HG03575 (cell line): ENCODE results near the gene PHACTR3.

ENCODE experiments used
- ATAC-seq: cut with Tn5 transposase; IDR thresholded peaks from one replicate; pipeline ENCODE4 v1.9.1; 2021; ENCODE audit not compliant: unreplicated experiment, insufficient number of reproducible peaks, low FRiP score; ENCODE audit errors: extremely low read depth

The PHACTR3 gene

DNA sequence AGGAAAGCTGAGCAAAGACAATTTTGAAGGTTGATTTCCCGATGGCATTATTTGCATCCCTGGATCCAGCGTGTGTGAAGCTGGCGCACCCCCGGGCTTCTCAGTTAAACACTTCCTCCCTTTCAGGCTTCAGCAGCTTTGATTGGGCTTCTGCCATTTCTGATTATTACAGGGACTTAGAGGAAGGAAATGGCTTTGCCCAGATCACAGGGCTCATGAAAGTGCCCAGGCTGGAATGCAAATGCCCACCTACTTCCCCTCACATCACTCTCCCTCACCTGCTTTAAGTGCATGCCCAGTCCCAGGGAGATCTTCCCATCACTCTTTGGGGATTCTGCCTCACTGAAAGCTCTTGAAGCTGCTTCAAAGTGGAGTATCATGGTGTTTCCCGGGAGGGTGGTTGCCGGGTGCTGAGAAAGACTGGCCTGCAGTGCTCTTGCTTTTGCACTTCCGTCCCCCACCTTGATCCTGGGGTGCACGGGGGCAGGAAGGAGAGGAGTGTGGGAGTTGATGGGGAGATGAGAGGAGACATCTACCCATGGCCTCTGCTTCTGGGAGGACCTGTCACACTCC, 28.3 kb downstream of the PHACTR3 start:
- ATAC-seq = no peak

DNA sequence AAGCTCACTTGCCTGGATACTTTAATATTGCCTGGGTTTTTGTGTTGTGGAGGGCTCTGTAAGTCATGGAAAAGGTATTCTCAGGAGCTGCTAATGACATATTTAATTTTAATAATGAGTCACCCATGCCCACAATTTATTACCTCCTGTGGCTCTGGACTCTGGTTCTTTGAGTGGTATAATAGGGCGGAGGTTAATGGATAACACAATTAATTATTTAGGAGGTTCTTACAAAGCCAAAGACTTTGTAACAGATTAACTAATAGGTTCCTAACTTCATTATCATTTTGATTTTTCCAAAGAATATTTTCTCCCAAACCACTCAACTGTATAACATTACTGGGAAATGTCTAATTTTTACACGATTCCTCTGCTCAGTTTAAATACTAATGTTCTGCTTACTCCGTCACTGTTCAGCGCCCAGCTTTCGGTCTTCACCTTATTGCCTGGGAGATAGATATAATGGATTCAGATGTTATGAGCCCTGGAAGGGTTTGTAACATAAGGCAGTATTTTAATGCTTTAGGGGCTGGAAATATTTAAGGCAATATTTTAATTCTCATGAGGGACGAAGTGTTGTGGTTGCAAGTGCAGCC, 29.4 kb downstream of the PHACTR3 start:
- no peak for ATAC-seq

DNA sequence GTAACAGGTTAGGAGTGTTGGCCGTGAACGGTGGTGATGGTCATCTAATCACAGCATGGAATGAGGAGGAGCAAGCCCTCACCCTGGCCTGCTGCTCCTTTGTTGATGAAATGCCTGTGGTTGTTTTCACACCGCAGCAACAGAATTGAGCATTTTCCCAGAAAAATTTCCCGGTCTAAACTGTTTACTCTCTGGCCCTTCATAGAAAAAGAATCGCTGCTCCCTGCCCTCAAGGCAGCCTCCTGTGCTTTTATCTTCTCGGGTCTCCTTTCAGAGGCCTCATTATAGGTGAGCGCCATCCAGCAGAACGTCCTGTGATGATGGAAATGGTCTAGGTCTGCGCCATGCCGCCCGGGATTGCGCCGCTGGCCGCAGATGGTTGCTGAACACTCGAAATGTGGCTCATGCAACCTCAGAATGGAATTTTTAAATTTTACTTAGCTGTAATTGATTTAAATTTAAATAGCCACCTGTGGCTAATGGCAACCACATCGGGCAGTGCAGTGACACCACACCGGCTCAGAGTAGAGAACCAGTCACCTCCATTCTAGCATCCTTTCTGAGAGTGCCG, 30.2 kb downstream of the PHACTR3 start:
- no peak for ATAC-seq

DNA sequence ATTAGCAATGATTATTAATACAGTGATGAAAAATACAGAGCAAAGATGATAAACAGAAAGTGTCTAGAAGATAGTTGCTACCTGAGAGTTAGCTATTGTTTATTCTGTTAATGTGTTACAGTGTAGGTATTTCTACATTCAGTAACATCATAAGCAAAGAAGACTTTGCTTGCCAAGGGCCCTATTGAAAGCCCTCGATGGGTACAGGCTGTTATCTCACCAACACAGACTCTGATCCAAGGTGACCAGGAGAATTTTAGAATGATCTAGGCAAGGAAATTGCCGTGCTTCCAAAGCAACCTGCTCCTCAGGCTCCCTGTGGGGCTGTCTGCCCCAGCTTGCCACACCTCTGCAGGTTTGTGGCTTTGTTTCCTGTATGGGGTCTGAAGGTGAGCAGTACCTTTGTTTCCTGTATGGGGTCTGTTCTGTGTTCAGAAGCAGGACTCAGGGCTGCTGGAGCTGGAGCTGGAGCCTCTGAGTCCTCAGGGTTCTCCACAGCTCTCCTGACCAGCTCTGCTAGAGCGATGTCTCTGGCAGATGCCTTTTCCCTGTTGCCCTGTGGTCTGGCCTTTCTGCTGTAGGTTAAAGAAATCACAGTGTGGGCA, 32.5 kb downstream of the PHACTR3 start:
- no peak for ATAC-seq

DNA sequence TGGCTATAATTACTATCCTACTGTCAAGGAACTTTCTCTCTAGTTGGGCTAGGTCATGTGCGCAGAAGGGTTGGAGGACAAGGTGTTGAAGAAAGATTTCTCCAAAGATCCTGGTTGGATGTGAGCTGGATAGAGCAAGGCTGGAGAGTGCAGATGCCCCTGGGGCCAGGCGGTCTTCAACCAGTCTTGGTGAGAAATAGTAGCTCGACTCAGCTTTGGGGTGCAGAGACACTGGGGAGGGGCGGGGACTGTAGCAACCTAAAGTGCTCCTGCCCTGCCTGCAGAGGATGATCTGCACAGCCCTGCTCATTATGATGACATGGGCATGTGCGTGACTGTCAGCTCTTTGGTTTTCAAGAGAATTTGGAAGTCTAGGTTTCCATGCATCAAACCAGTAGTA, 35.9 kb downstream of the PHACTR3 start:
- no peak for ATAC-seq

DNA sequence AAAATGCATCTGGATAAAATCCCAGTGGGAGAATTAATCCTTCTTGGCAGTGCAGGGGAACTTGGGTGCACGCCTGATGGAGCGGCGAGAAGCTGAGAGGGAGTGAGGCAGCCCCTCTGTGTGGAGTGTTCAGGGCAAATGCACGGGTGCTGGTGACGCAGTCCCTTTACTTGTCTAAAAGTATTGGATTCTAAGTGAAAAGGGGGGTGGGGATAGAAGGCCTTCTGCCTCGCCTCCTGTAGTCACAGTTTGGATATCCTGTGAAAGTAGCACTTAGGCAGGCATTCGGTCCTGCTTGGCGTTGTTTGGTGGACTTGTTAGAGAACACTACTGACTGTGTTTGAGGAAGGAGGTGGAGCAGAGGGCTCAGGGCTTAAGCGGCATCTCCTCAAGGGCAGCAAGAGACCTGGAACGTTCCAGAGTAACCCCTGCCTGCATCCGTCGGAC, 39.3 kb downstream of the PHACTR3 start:
- ATAC-seq = no peak

DNA sequence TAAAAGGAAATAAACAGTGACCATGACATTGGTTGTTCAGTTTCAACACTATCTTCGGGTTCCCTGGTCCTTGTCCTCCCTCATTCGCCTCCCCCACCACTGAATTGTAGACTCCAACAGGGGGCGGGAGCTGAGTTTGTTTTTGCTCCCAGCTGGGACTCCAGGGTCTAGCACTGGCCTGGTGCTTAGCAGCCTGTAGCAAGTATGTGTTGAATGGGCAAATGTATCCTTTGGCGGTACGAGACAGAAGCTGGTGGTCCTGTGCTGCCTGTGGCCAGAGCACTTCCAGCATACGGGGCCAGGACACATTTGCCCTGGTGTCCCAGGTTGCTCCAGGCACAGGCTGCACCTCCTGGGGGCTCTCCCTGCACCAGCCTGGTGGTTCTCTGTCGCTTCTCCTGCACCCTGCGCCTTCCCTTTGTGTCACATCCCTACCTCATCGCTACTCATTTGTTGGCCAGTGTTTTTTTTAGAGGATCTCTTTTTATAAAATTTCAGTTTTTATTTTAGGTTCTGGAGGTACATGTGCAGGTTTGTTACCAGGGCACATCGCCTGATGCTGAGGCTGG, 40.1 kb downstream of the PHACTR3 start:
- ATAC-seq = no peak

DNA sequence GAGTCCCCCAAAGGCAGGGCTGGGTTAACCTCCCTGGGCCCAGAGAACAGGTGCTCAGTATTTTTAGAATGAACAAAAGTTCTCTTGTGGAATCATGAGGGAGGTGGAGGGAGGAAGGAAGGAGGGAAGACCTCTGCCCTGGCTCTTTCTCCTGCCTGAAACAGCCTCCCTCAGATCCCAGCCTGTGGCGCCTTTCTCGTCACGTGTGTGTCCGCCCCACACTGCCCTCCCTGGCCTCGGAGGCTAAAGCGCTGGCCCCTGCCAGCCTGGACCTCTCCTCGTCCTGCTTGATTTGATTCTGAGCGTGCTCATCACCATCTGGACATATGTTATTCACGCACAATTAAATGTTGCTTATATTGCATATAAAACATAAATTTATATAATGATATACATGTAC, 40.9 kb downstream of the PHACTR3 start:
- no peak for ATAC-seq

DNA sequence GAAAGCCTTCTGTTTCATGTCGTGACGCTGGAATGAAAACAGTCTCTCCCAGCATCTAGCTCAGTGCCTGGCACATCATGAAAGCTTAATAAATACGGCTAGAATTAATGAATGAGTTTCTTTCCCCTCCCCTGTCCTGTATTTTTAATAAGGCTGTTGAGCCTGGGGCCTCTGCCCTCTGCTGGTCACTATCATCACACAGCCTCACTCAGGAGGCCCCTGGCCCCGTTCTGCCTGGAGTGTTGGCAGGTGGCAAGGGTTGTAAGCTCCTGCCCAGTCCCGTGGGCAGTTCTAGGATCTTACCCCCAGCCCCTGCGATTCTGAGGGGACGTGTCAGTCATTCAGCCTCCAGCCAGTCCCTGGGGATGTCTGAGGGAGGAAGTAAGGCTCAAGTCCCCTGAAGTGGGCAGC, 41.4 kb downstream of the PHACTR3 start:
- no peak for ATAC-seq

DNA sequence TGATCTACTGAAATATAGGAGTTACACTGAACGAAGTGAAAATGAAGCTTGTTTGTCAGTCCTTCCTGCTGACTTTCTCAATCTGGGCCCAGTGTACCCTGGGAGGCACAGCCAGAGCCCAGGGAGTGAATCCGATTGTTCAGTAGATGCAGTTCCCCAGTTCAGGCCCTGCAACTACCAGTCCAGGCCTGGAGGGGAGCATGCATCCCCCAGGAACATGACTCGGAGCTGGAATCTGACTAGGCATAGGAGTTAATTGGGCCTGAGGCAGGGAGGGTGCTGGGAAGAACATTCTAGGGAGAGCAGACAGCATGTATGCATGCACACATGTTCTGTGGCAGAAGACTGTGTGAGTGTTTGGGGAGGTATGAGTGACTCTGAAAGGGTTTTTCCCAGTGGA, 42.1 kb downstream of the PHACTR3 start:
- no peak for ATAC-seq

DNA sequence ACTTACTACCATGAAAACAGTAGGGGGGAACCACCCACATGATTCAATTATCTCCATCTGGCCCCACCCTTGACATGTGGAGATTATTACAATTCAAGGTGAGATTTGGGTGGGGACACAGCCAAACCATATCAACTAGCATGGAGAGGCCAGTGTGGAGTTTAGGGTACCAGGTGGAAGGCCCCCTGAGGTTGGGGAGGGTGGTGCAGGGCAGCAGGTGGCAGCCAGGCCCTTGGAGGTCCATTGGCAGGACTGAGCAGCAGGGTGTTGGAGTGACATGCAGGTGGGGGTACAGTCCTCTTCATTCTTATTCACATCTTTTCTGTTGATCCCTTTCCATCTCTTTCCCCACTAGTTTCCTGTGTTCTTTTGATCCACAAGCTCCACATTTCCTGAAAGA, 42.9 kb downstream of the PHACTR3 start:
- no peak for ATAC-seq

DNA sequence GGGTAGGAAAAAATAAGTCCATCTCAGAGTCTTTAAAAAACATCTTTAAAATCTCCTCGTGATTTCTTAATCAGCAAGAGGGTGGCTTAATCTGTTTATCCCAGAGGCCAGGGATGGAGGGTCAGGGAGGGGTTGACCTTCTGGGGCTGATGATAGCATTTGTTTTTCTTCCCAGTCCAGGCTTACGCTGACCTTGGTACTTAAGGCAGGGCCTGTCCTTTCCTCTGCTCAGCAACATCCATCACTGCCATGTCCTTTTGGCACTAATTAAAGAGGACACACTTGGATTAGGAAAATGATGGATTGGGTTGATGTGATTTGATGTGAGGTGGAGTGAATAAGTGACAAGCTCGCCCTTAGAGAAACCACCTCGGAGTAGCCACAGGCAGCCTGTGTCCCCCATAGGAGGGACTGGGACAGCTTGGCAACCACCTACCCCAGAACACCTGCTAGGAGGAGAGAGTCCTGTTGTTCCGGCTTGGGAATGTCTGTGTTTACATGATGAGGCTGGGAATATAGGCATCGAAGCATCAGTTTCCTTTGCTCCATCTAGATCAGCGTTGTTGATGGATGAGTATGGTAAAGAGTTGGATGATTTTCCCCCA, 44.2 kb downstream of the PHACTR3 start:
- ATAC-seq = no peak

DNA sequence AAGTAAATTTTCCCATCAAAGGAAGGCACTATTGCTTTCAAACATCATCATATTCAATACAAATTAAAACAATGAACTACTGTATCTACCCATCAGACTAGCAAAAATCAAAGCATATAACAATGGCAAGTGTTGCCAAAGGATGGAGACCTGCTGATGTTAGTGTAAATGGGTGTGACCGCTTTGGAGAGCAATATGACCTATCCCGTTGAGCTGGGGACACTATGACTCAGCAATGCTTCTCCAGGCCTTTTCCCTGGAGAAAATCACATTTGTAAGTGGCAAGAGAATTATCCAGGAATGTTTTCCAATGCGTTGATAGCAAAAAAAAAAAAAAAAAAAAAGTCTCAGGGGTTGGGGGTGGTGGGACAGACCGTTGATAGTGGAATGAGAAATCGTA, 46.1 kb downstream of the PHACTR3 start:
- ATAC-seq = no peak

DNA sequence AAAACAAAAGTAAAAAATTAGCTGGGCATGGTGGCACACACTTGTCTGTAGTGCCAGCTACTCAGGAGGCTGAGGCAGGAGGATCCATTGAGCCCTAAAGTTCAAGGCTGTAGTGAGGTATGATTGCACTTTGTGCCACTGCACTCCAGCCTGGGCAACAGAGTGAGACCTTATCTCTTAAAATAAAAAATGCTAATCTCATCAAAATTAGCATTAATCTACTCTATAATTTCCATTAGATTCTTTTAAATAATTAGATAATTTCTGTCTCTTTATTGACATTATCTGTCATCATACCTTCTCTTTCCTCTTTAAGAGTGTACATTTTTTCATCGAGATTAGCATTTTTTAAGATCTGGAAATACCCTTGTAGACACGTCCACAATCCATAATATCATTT, 48.0 kb downstream of the PHACTR3 start:
- no peak for ATAC-seq

DNA sequence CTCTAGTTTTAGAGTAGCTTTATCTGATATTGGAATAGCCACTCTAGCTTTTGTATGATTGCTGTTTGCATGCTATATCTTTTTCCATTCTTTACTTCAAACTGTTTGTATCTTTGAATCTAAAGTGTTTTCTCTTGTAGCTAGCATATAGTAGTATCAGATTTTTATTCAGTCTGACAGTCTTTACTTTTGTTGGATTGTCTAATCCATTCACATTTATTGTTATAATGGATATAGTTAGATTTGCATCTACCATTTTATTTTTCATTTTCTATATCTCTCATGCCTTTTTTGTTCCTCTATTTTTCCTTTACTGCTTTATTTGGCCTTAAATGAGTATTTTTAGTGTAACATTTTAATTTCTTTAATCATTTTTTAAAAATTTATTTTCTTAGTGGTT, 52.1 kb downstream of the PHACTR3 start:
- no peak for ATAC-seq

DNA sequence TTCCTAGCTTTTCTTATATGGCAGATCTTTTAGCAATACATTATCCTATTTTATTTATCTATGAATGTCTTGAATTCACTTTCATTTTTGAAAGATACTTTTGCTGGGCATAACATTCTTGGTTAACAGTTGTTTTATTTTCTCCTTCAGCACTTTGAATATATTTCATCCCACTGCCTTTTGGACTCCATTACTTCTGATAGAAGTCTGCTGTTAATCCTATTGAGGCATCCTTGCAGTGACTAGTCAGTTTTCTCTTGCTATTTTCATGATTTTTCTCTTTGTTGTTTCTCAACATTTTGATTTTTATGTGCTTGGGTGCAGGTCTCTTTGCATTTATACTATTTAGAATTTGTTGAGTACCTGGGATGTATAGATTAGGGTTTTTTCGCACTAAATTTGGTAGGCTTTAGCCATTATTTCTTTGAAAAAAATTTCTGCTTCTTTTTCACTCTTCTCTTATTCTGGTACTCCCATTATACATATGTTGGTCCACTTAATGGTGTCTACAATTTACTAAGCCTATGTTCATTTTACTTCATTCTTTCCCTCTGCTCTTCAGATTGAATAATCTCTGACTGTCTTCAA, 53.2 kb downstream of the PHACTR3 start:
- ATAC-seq = no peak

DNA sequence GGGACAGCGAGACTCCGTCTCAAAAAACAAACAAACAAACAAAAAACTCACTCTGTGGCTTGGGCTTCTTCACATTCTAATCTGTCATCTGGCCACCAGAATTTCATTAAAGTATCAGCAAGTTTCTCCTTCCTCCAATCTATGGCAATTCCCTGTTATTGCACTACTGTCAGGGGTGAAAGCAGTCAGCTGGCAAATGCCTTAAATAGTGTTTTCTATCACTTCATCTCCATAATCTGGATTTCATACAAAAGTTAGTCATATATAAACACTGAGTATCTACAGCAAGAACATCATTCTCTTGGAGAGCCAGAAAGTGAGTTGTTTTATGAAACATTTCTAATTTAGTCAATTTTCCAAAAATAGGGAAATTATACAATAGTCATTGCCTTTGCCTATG, 56.1 kb downstream of the PHACTR3 start:
- no peak for ATAC-seq

DNA sequence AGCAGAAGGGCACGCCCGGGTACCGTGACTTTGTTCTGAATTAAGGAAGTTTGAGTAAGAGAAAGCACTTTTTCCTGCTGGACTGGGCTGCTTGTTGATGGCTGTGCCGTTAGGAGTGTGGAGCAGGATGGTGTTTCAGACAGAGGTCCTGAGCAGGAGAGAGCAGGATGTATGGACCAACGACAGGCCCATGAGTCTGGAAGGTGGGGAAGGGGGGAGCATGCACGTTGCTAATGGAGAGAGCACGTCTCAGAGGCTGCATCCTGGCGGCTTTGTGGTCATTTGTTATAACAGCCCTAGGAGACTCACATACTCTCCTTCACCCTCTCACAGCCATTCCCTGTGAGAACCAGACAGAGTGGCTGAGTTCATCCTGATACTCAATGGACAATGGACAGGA, 56.8 kb downstream of the PHACTR3 start:
- no peak for ATAC-seq

DNA sequence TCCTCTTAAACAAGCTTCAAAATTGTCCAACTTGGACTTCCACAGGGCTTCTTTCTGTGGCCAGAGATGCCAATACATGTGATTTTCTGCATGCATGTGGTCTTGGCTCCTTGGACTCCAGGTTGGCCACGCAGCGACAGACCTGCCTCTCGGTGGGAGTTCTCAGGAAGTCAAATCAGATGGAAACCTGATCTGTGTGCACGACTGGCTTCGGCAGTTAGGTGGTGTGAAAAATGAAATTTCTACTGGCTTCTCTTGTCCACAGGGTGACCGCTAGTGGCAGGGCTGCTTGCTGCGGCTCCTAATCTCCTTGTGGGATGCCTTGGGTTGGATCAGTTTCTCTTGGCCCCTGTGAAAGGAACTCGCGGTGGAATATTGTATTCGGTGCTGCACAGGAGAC, 57.3 kb downstream of the PHACTR3 start:
- ATAC-seq = no peak
